ENCODE results near the gene PACSIN2. TPM values are rescaled to one million over a fixed set of nuclear protein-coding genes. Genes with fewer than 3 reads are reported as not detected.

PACSIN2 gene
- total RNA-seq, 1 donor: 35.2 TPM

DNA sequence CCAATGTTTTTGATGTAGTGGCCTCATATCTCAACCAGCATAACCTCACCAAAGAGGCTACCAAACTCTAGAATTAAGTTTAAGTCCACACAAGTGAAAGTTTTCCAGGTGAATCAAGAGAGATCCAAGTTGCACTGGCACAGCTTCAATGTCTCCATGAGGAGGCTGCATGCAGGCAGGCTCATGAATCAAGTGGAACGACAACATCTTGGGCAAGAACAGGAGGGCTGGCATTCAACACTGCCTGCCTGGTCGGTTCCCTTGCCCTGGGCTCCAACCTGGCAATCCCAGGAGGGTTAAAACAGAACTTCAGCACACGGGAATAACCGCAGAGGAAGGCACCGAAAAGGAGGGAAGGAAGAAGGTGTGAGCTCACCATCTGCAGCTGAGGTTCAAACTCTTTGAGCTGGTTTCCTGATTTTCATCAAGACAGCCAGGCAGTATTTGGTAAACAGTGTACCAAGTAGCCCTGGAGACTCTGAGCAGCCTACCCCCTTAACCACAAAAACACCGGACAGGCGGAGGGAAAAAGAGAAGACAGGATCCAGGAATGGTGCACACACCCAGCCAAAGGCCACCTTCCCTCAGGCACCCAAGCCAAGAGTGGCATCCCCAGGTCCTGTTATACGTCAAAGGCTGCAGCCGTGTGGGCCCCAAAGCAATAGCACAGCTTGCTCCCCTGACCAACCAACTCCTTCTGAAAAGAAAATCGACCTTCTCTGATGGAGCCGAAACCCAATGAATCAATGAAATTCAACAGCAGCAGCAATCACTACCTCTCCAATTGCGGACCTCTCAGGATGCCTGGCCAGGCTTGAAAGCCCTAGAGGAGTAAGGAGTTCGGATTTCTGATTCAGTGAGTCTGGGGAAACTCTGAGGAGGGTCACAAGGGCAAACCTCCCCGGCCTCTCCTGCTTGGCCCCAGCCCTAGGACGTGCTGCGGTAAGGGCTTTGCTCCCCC, 1.3 kb downstream of the PACSIN2 start:
- TF ChIP-seq, protein P1, sequence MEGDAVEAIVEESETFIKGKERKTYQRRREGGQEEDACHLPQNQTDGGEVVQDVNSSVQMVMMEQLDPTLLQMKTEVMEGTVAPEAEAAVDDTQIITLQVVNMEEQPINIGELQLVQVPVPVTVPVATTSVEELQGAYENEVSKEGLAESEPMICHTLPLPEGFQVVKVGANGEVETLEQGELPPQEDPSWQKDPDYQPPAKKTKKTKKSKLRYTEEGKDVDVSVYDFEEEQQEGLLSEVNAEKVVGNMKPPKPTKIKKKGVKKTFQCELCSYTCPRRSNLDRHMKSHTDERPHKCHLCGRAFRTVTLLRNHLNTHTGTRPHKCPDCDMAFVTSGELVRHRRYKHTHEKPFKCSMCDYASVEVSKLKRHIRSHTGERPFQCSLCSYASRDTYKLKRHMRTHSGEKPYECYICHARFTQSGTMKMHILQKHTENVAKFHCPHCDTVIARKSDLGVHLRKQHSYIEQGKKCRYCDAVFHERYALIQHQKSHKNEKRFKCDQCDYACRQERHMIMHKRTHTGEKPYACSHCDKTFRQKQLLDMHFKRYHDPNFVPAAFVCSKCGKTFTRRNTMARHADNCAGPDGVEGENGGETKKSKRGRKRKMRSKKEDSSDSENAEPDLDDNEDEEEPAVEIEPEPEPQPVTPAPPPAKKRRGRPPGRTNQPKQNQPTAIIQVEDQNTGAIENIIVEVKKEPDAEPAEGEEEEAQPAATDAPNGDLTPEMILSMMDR (IDR thresholded peaks at IDR 0.05; ENCODE audit: insufficient read depth, low read length): no peak
- H3K4me3 ChIP-seq (ENCODE audit: low read depth, low read length): peak overlapping the region; percentile 84
- peak; percentile 37 for DNase-seq (ENCODE audit: low read depth)

DNA sequence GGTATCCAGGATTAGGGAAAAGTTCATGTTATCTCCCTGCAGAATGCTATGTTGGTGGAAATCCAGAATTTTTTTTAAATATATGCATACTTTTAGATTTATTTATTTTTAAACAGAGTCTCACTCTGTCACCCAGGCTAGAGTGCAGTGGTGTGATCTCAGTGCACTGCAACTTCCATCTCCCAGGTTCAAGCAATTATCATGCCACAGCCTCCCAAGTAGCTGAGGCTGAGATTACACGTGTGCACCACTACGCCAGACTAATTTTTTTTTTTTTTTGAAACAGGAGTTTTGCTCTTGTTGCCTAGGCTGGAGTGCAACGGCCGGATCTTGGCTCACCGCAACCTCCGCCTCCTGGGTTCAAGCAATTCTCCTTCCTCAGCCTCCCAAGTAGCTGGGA, 2.6 kb downstream of the PACSIN2 start:
- TF ChIP-seq, protein P1 (IDR thresholded peaks at IDR 0.05; ENCODE audit: insufficient read depth, low read length): no peak
- no peak overlapping the region for H3K4me3 ChIP-seq (ENCODE audit: low read depth, low read length)
- DNase-seq (ENCODE audit: low read depth): no peak

DNA sequence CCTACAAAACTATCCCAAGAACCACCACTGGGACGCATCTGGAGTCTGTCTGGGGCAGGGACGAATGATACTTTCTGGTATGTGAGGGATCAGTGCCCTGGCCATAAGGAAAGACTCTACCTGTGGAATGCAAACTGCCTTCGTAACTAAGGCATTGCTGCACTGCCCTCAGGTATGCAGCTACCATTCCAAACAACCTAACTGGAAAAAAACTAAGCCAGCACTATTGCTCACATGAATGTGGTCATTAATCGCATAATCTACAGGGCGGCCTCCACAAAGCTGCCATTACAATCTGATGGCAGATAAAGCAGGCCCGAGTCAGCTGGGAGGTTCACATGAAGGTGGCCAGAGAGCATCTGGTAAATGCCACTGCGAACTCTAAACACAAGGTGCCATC, 3.9 kb downstream of the PACSIN2 start:
- TF ChIP-seq, protein P1 (IDR thresholded peaks at IDR 0.05; ENCODE audit: insufficient read depth, low read length): peak; percentile 5
- no peak overlapping the region for H3K4me3 ChIP-seq (ENCODE audit: low read depth, low read length)
- DNase-seq (ENCODE audit: low read depth): no peak

DNA sequence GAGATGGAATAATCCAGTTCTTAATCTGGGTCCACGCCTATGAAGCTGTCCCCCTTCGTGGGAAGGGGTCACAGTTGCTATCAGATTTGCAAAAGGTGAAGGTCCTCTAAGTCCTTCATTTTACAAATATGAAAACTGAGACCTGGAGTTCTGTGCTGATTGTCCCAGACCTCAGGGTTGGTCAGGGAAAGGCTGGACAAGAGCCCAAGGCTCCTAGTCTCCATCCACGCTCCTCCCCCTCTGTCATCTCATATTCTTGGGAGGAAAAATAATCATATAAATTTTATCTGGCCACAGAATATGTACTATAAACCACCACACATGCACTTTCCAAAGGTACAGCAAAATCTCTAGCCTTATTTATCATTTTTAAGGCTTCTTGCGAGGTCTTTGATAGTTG, 5.5 kb downstream of the PACSIN2 start:
- DNase-seq (ENCODE audit: low read depth): no peak
- TF ChIP-seq, protein P1 (IDR thresholded peaks at IDR 0.05; ENCODE audit: insufficient read depth, low read length): no peak
- H3K4me3 ChIP-seq (ENCODE audit: low read depth, low read length): no peak overlapping the region

DNA sequence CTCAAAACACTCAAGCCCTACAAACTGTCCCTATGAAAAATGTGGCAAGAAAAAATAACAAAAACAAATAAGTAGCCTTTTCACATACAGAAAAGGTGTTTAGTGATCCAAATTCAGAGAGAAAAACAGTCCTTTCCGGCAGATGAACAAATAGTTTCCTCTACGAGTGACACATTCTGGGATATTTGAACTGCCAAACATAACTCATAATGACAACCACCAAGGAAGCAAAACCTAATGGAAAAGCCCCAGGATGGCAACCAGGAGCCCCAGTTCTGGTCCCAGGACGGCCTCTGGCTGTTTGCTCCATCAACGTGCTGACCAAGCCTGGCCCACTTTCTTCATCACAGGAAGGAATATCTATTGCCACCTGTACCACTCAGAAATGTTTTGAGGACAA, 6.0 kb downstream of the PACSIN2 start:
- DNase-seq (ENCODE audit: low read depth): no peak
- TF ChIP-seq, protein P1 (IDR thresholded peaks at IDR 0.05; ENCODE audit: insufficient read depth, low read length): no peak
- no peak overlapping the region for H3K4me3 ChIP-seq (ENCODE audit: low read depth, low read length)

DNA sequence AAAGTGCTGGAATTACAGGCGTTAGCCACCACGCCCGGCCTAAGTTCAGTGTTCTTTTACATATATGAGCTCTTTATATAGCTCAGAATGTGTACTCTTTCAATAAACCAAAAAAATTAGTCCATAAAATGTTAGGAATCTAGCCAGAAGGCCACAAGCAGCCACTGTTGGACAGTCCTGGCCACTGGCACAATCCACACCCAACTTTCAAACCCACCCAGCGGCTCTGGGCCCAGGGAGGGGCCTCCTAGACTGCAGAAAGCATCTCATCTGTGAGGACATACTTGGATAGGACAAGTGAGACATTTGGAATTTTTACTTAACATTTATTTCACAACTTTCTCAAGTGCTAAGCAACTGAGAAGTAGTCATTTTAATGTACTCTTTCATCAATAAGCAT, 6.4 kb downstream of the PACSIN2 start:
- no peak overlapping the region for H3K4me3 ChIP-seq (ENCODE audit: low read depth, low read length)
- TF ChIP-seq, protein P1 (IDR thresholded peaks at IDR 0.05; ENCODE audit: insufficient read depth, low read length): no peak
- DNase-seq (ENCODE audit: low read depth): peak; percentile 35
